Measurements from ENCODE around the gene MAPRE2.

DNA sequence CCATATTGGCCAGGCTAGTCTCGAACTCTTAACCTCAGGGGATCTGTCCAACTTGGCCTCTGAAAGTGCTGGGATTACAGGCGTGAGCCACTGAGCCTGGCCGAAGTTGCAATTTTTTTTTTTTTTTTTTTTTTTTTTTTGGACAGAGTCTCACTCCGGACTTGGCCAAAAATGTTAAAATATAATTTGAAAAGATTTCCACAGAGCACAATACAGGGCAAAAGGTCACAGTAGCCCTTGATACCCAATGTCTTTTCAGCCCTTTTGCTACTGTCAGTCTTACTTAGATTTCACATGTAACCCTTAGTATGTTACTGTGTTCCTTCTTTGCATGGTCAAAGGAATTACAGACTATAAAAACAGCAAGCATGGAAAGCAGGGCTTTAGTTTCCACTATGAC lies 42.6 kb upstream of the MAPRE2 start:
- TF ChIP-seq EZH2phosphoT487 (IDR thresholded peaks at IDR 0.05; ENCODE audit: insufficient read depth, low read depth) (no peak), EZH2 (IDR thresholded peaks at IDR 0.05; ENCODE audit: insufficient read depth, poor library complexity, severe bottlenecking) (no peak)
